Trophoblast cell (in vitro differentiated cells and primary cell): ENCODE measurements around the gene FLNC.

ENCODE experiments used
- DNase-seq, 2 donors: peaks; one replicate each; pipeline ENCODE4 v3.0.0-alpha.2; 2016
- H2AFZ ChIP-seq: 2 replicates; pipeline ENCODE4 v1.6.1; 2013; ENCODE audit warnings: low read length, moderate library complexity, mild to moderate bottlenecking; ENCODE audit not compliant: insufficient read depth, poor library complexity
- H2AK5ac ChIP-seq: 2 replicates; pipeline ENCODE4 v1.6.1; 2013; ENCODE audit warnings: mild to moderate bottlenecking, low read length
- H2BK120ac ChIP-seq: 2 replicates; pipeline ENCODE4 v1.6.1; 2013; ENCODE audit warnings: low read length, mild to moderate bottlenecking, moderate library complexity; ENCODE audit not compliant: insufficient read depth, poor library complexity
- H2BK12ac ChIP-seq: 2 replicates; pipeline ENCODE4 v1.6.1; 2013; ENCODE audit warnings: mild to moderate bottlenecking, low read length, moderate library complexity
- H2BK5ac ChIP-seq: 2 replicates; pipeline ENCODE4 v1.6.1; 2013; ENCODE audit warnings: low read length, low read depth, moderate library complexity, mild to moderate bottlenecking; ENCODE audit not compliant: poor library complexity
- H3K14ac ChIP-seq: 2 replicates; pipeline ENCODE4 v1.6.1; 2013; ENCODE audit warnings: mild to moderate bottlenecking, low read length
- H3K18ac ChIP-seq: 2 replicates; pipeline ENCODE4 v1.6.1; 2013; ENCODE audit warnings: mild to moderate bottlenecking, low read length
- H3K23ac ChIP-seq: 2 replicates; pipeline ENCODE4 v1.6.1; 2013; ENCODE audit warnings: low read length
- H3K27ac ChIP-seq: 2 replicates; pipeline ENCODE4 v1.5.1; 2013; ENCODE audit warnings: low read depth, mild to moderate bottlenecking, inconsistent platforms, low read length, moderate library complexity
- H3K27me3 ChIP-seq: 2 replicates; pipeline ENCODE4 v1.6.1; 2013; ENCODE audit warnings: inconsistent platforms, mild to moderate bottlenecking, low read length, moderate library complexity; ENCODE audit not compliant: insufficient read depth
- H3K36me3 ChIP-seq, 2 experiments: 1 replicate in 1 of 2; 2 replicates in 1 of 2; pipeline ENCODE4 v1.6.1; 2013; ENCODE audit warnings: low read length in 2 of 2, mild to moderate bottlenecking in 2 of 2, moderate library complexity in 1 of 2; ENCODE audit not compliant: insufficient read depth in 2 of 2, control insufficient read depth in 1 of 2
- H3K4ac ChIP-seq: 2 replicates; pipeline ENCODE4 v1.6.1; 2013; ENCODE audit warnings: low read depth, mild to moderate bottlenecking, low read length, moderate library complexity
- H3K4me1 ChIP-seq, 2 experiments: 1 replicate in 1 of 2; 2 replicates in 1 of 2; pipeline ENCODE4 v1.6.1; 2013; ENCODE audit warnings: low read length in 2 of 2, mild to moderate bottlenecking in 2 of 2, moderate library complexity in 1 of 2; ENCODE audit not compliant: insufficient read depth in 2 of 2, control insufficient read depth in 1 of 2
- H3K4me2 ChIP-seq: 2 replicates; pipeline ENCODE4 v1.6.1; 2013; ENCODE audit warnings: inconsistent platforms, mild to moderate bottlenecking, low read length, moderate library complexity
- H3K4me3 ChIP-seq: 2 replicates; pipeline ENCODE4 v1.5.1; 2013; ENCODE audit warnings: mild to moderate bottlenecking, low read depth, low read length, inconsistent platforms
- H3K79me1 ChIP-seq: one replicate; pipeline ENCODE4 v1.6.1; 2013; ENCODE audit warnings: low read length
- H3K79me2 ChIP-seq: 2 replicates; pipeline ENCODE4 v1.6.1; 2013; ENCODE audit warnings: low read length, mild to moderate bottlenecking; ENCODE audit not compliant: control insufficient read depth, insufficient read depth, poor library complexity
- H3K9ac ChIP-seq: 2 replicates; pipeline ENCODE4 v1.6.1; 2013; ENCODE audit warnings: mild to moderate bottlenecking, low read length
- H3K9me3 ChIP-seq: 2 replicates; pipeline ENCODE4 v1.6.1; 2013; ENCODE audit warnings: low read depth, mild to moderate bottlenecking, control low read depth, inconsistent platforms, low read length; ENCODE audit not compliant: insufficient read depth
- H4K12ac ChIP-seq: 2 replicates; pipeline ENCODE4 v1.6.1; 2013; ENCODE audit warnings: low read depth, mild to moderate bottlenecking, low read length, moderate library complexity
- H4K8ac ChIP-seq: 2 replicates; pipeline ENCODE4 v1.6.1; 2013; ENCODE audit warnings: low read depth, mild to moderate bottlenecking, low read length, moderate library complexity
- H4K91ac ChIP-seq: one replicate; pipeline ENCODE4 v1.6.1; 2013; ENCODE audit warnings: low read depth, mild to moderate bottlenecking, low read length, moderate library complexity
- WGBS: extraction: QIAGEN DNeasy Blood & Tissue Kit; methylation state at CpG from one replicate; pipeline ENCODE4 v1.1.7; 2013; ENCODE audit warnings: missing lambda C conversion rate; ENCODE audit not compliant: insufficient read length, insufficient coverage; ENCODE audit errors: extremely low coverage; 5-methylcytosine and 5-hydroxymethylcytosine counted together

FLNC gene

GRCh38 chr7:128900237-128900636 is 70.0 kb downstream of the FLNC start:
- H4K8ac ChIP-seq, result no peak overlapping the region
- H3K4me2 ChIP-seq, result no peak overlapping the region
- no peak for DNase-seq
- no peaks in the 10 kb centered on the region for H3K36me3 ChIP-seq
- H3K4me3 ChIP-seq, result no peak overlapping the region
- no peak overlapping the region for H3K9ac ChIP-seq
- no peaks in the 10 kb centered on the region for H3K4me1 ChIP-seq
- H2AFZ ChIP-seq, result no peak overlapping the region
- no peak overlapping the region for H2BK5ac ChIP-seq
- H4K91ac ChIP-seq, result no peak overlapping the region
- WGBS, result no CpG with 5 or more reads among the region's 1 CpG
- no peak overlapping the region for H4K12ac ChIP-seq
- H3K4ac ChIP-seq, result no peak overlapping the region
- no peak overlapping the region for H3K23ac ChIP-seq
- peaks cover 2% of the 10 kb centered on the region for H3K9me3 ChIP-seq
- no peak overlapping the region for H3K14ac ChIP-seq
- H3K79me2 ChIP-seq, result no peaks in the 10 kb centered on the region
- H3K27me3 ChIP-seq, result peaks cover 1% of the 10 kb centered on the region
- H3K27ac ChIP-seq, result no peak overlapping the region
- no peak overlapping the region for H3K18ac ChIP-seq
- no peak overlapping the region for H2AK5ac ChIP-seq
- H2BK12ac ChIP-seq, result no peak overlapping the region
- H2BK120ac ChIP-seq, result no peak overlapping the region
- no peaks in the 10 kb centered on the region for H3K79me1 ChIP-seq

GRCh38 chr7:128902761-128903585 is 72.8 kb downstream of the FLNC start:
- Histone ChIP-seq H3K4ac (no peak overlapping the region), H3K27ac (no peak overlapping the region), H3K27me3 (no peaks in the 10 kb centered on the region), H3K4me2 (no peak overlapping the region), H4K8ac (no peak overlapping the region), H3K9me3 (peaks cover 2% of the 10 kb centered on the region), H3K4me1 (no peaks in the 10 kb centered on the region), H3K23ac (no peak overlapping the region), H3K79me2 (no peaks in the 10 kb centered on the region), H3K9ac (no peak overlapping the region), H3K36me3 (no peaks in the 10 kb centered on the region), H3K79me1 (no peaks in the 10 kb centered on the region), H4K12ac (no peak overlapping the region), H3K4me3 (no peak overlapping the region), H4K91ac (no peak overlapping the region), H3K14ac (no peak overlapping the region), H2AFZ (no peak overlapping the region), H2BK5ac (no peak overlapping the region), H2AK5ac (no peak overlapping the region), H3K18ac (no peak overlapping the region), H2BK12ac (no peak overlapping the region), H2BK120ac (no peak overlapping the region)
- DNase-seq, result no peak
- no CpG with 5 or more reads among the region's 12 CpGs for WGBS

- Histone ChIP-seq H3K4me3 (no peak overlapping the region), H4K12ac (no peak overlapping the region)
- no CpG with 5 or more reads among the region's 14 CpGs for WGBS
Measured at GRCh38 chr7:128903621-128904361, 73.6 kb downstream of the FLNC start.

GRCh38 chr7:128904381-128905197 is 74.4 kb downstream of the FLNC start:
- Histone ChIP-seq H3K79me1 (no peaks in the 10 kb centered on the region), H2BK5ac (no peak overlapping the region), H3K36me3 (no peaks in the 10 kb centered on the region), H3K27me3 (peaks cover 10% of the 10 kb centered on the region), H2BK120ac (no peak overlapping the region), H3K9ac (no peak overlapping the region), H3K4me1 (peaks cover 0 to under 1% of the 10 kb centered on the region in 2 experiments), H3K9me3 (peaks cover 4% of the 10 kb centered on the region), H4K12ac (no peak overlapping the region), H2BK12ac (no peak overlapping the region), H4K8ac (no peak overlapping the region), H3K4ac (no peak overlapping the region), H3K18ac (no peak overlapping the region), H2AFZ (no peak overlapping the region), H2AK5ac (no peak overlapping the region), H3K27ac (no peak overlapping the region), H4K91ac (no peak overlapping the region), H3K4me2 (no peak overlapping the region), H3K79me2 (no peaks in the 10 kb centered on the region), H3K23ac (no peak overlapping the region), H3K14ac (no peak overlapping the region), H3K4me3 (no peak overlapping the region)
- no CpG with 5 or more reads among the region's 8 CpGs for WGBS
- DNase-seq, result peak in 1 of 2 donors; percentile 78

More at GRCh38 chr7:128903621-128904361, 73.6 kb downstream of the FLNC start:
- Histone ChIP-seq H3K14ac (no peak overlapping the region), H3K9me3 (peaks cover 4% of the 10 kb centered on the region), H3K4ac (no peak overlapping the region), H3K36me3 (no peaks in the 10 kb centered on the region), H2BK12ac (no peak overlapping the region), H4K8ac (no peak overlapping the region), H3K27ac (no peak overlapping the region), H3K27me3 (peaks cover 5% of the 10 kb centered on the region), H3K23ac (no peak overlapping the region), H3K79me1 (no peaks in the 10 kb centered on the region), H2BK120ac (no peak overlapping the region), H3K4me1 (no peaks in the 10 kb centered on the region), H2BK5ac (no peak overlapping the region), H3K4me2 (no peak overlapping the region), H4K91ac (no peak overlapping the region), H3K9ac (no peak overlapping the region), H2AK5ac (no peak overlapping the region), H2AFZ (no peak overlapping the region), H3K79me2 (no peaks in the 10 kb centered on the region), H3K18ac (no peak overlapping the region)
- no peak for DNase-seq
